Chondrocyte (in vitro differentiated cells): ENCODE measurements around the gene NDUFB4. TPM values are rescaled to one million over a fixed set of nuclear protein-coding genes. Genes with fewer than 3 reads are reported as not detected.

Experiments used
- DNase-seq: peaks from one replicate; pipeline ENCODE4 v3.0.0; 2021; ENCODE audit warnings: mixed read lengths, low spot score
- H3K27ac Mint-ChIP-seq: one replicate; pipeline ENCODE4 v1.8.0; 2021; ENCODE audit warnings: mild to moderate bottlenecking, moderate library complexity, mixed read lengths; ENCODE audit not compliant: unreplicated experiment
- H3K27me3 Mint-ChIP-seq: 2 replicates; pipeline ENCODE4 v1.8.0; 2021; ENCODE audit warnings: low read depth, mixed read lengths
- H3K36me3 Mint-ChIP-seq: 2 replicates; pipeline ENCODE4 v1.8.0; 2021; ENCODE audit warnings: low read depth, mixed read lengths
- H3K4me1 Mint-ChIP-seq: 2 replicates; pipeline ENCODE4 v1.8.0; 2021; ENCODE audit warnings: low read depth, mild to moderate bottlenecking, mixed read lengths
- H3K4me3 Mint-ChIP-seq: one replicate; pipeline ENCODE4 v1.8.0; 2021; ENCODE audit warnings: mild to moderate bottlenecking, moderate library complexity, mixed read lengths; ENCODE audit not compliant: unreplicated experiment
- H3K9me3 Mint-ChIP-seq: 2 replicates; pipeline ENCODE4 v1.8.0; 2021; ENCODE audit warnings: low read depth, mixed read lengths
- total RNA-seq: library from RNA; stranded (reverse); gene quantifications from 3 replicates; pipeline ENCODE4 v1.2.1, GENCODE V29; 2021
- TF ChIP-seq, protein P1 (sequence below): fragments of 200-600 bp; sonication (generic); IDR thresholded peaks from 2 replicates; pipeline ENCODE4 v1.5.0; 2021; ENCODE audit warnings: antibody characterized with exemption, mild to moderate bottlenecking, moderate library complexity

Gene NDUFB4
- total RNA-seq, 1 donor from 2014 or later = 81.8 TPM

DNA sequence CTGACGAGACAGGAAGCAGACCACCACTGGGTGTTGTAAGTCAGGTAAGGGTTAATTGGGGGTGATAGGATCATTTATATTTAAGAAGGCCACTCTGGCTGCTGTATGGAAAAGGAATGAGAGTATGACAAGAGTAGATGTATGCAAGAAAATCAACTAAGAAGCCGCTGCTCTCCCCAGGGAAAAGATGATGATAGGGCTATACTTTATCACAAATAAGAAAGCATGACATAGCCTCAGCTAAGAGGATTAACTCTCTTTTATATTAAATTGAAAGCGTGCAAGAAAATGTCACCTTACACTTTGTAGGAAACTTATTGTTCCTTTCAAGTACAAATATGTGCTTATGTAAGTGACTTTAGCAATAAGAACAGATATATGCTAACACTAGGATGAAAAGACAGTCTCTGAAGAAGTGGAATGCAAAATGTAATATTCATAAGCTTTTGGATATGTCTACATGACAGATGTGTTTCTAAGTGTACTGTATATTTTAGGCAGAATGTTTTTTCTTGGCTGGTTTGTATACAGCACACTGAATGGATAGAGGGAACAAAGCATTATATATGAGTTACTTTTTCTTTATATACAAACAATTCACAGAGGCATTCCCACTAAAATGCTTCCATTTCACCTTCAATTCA, 8.7 kb upstream of the NDUFB4 start:
- TF ChIP-seq, protein P1, sequence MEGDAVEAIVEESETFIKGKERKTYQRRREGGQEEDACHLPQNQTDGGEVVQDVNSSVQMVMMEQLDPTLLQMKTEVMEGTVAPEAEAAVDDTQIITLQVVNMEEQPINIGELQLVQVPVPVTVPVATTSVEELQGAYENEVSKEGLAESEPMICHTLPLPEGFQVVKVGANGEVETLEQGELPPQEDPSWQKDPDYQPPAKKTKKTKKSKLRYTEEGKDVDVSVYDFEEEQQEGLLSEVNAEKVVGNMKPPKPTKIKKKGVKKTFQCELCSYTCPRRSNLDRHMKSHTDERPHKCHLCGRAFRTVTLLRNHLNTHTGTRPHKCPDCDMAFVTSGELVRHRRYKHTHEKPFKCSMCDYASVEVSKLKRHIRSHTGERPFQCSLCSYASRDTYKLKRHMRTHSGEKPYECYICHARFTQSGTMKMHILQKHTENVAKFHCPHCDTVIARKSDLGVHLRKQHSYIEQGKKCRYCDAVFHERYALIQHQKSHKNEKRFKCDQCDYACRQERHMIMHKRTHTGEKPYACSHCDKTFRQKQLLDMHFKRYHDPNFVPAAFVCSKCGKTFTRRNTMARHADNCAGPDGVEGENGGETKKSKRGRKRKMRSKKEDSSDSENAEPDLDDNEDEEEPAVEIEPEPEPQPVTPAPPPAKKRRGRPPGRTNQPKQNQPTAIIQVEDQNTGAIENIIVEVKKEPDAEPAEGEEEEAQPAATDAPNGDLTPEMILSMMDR = no peak
- H3K9me3 Mint-ChIP-seq = peaks cover 3% of the 10 kb centered on the region
- peaks cover 8% of the 10 kb centered on the region for H3K36me3 Mint-ChIP-seq
- H3K27me3 Mint-ChIP-seq = peaks cover 12% of the 10 kb centered on the region
- no peak overlapping the region for H3K27ac Mint-ChIP-seq
- no peak overlapping the region for H3K4me3 Mint-ChIP-seq
- DNase-seq = no peak
- no peaks in the 10 kb centered on the region for H3K4me1 Mint-ChIP-seq

DNA sequence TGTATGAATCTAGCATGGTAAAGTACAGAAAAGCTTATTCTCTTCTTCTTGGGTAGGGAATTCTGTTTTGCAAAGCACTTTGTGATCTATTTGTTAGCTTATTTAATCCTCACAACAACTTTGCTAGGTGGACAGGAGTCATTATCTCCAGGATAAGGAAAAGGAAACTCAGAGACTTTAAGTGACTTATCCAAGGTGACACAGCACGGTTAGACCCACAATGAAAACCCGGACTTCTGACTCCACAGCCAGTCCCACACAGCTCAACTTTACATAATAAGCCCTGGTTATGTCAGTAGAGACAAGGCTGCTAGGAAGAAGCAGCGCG, 384 bp upstream of the NDUFB4 start:
- Mint-ChIP-seq H3K9me3 (no peaks in the 10 kb centered on the region), H3K36me3 (no peaks in the 10 kb centered on the region), H3K4me1 (peaks cover 5% of the 10 kb centered on the region), H3K4me3 (peak overlapping the region; percentile 84), H3K27ac (peak overlapping the region; percentile 88), H3K27me3 (peaks cover 3% of the 10 kb centered on the region)
- TF ChIP-seq, protein P1 = no peak
- no peak for DNase-seq

DNA sequence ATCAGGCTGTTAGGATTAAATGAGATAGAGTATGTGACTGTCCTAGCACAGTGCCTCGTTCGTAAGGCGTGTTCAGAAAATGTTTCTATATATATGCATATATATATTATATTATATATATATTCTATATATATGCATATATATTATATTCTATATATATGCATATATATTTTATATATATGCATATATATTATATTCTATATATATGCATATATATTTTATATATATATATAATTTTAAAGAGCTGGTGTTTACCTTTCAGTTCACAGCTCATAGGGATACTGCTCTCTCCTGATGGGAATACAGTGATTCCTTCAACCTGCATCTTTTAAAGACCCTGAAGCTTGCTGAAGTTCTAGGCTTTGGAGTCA, 702 bp downstream of the NDUFB4 start:
- peak overlapping the region; percentile 95 for H3K27ac Mint-ChIP-seq
- H3K36me3 Mint-ChIP-seq = peaks cover 6% of the 10 kb centered on the region
- H3K9me3 Mint-ChIP-seq = no peaks in the 10 kb centered on the region
- peaks cover 3% of the 10 kb centered on the region for H3K27me3 Mint-ChIP-seq
- TF ChIP-seq, protein P1 = no peak
- DNase-seq = no peak
- peaks cover 5% of the 10 kb centered on the region for H3K4me1 Mint-ChIP-seq
- peak overlapping the region; percentile 84 for H3K4me3 Mint-ChIP-seq

DNA sequence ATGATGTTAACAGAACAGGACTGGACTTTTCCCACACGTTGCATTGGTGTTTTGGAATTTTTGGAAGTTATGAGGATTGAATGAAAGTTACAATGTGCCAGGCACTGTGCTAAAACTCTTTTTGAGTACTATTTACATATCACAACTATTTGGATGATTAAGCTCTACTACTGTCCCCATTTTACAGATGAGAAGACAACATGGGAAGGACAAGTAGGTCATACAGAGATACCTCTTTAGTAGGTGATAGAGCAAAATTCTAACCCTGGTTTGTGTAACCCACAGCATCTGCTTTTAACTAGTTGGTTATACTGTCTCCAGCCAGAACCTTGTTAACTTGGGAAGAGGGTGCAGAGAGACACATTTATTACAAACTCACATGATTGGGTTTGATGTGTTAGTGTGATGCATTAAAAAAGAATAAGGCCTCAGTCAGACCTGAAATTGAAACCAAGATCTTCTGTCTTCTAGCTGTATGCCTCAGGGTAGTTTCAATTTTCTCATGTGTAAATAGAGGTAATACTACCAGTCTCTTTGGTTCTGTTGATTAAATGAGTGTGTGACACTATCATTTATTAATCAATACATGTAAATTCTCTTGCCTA, 1.4 kb downstream of the NDUFB4 start:
- Mint-ChIP-seq H3K27ac (peak overlapping the region; percentile 32), H3K36me3 (peaks cover 7% of the 10 kb centered on the region), H3K27me3 (peaks cover 2% of the 10 kb centered on the region), H3K9me3 (no peaks in the 10 kb centered on the region), H3K4me1 (peaks cover 5% of the 10 kb centered on the region), H3K4me3 (peak overlapping the region; percentile 54)
- TF ChIP-seq, protein P1 = no peak
- no peak for DNase-seq

DNA sequence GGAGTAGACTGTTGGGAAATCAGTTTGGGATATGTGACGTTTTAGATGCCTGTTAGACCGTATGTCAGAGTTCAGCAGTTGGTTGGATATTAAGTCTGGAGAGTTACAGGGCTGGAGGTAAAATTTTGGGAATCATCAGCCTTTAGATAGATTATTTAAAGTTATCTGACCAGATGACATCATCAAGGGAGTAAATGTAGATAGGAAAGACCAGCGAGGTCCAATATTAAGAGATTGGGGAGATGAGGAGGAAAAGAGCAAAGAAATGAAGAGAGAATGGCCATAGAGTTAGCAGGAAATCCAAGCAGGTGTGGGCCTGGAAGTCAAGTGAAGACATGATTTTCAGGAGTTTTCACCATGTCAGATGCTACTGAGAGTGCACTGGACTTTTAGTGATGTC, 3.1 kb downstream of the NDUFB4 start:
- Mint-ChIP-seq H3K27me3 (peaks cover 2% of the 10 kb centered on the region), H3K4me1 (peaks cover 5% of the 10 kb centered on the region), H3K36me3 (peaks cover 10% of the 10 kb centered on the region), H3K4me3 (no peak overlapping the region), H3K27ac (no peak overlapping the region), H3K9me3 (no peaks in the 10 kb centered on the region)
- TF ChIP-seq, protein P1 = no peak
- DNase-seq = no peak
